NCI-H1417 treated with DMSO at 0.1 percent for 48 hours (cell line): ENCODE measurements around the gene SKA2.
"Not testable (repeated sequence)": the region's sequence is repeated elsewhere in the genome, so short reads cannot be mapped to it uniquely, and the experiment has no call there.

Experiments
- DNase-seq: peaks from one replicate; lab custom pipeline; 2025; lab: John Stamatoyannopoulos, UW

Gene SKA2

DNA sequence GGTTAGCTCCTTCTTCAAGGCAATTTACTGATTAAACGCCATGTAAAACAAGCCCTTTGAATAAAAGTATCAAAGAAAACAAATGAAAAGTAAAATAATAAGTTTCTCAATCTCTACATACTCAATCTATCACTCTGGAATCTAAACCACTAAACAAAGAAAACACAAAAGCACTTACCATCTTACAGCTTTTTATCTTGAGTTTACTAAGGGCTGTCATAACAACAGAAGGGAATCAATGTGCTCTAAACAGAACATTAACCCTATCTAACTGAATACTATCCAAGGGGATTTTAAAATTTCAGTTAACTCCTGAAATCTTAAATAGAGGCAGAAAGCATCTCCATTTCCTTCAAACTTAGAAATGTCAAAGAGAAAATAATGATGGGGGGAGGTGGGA lies 3.4 kb downstream of the SKA2 start:
- DNase-seq = no peak

DNA sequence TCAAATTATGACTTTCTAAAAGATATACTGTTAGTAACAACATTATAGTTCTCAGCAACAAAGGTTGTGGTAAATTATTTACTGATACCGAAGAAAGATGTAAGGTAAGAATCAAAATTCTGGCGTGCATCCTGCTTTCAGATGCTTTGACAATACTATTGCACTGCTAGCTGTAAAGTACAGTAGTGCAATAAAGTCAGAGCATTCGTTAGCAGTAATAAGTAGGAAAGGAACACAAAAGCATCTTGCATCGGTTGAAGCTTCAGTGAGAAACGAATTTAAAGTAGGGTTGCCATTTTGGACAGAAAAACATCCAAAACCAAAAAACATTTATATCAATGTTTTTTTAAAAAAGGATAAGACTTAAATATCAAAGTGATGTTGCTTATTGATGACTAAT lies 4.0 kb downstream of the SKA2 start:
- DNase-seq = no peak

DNA sequence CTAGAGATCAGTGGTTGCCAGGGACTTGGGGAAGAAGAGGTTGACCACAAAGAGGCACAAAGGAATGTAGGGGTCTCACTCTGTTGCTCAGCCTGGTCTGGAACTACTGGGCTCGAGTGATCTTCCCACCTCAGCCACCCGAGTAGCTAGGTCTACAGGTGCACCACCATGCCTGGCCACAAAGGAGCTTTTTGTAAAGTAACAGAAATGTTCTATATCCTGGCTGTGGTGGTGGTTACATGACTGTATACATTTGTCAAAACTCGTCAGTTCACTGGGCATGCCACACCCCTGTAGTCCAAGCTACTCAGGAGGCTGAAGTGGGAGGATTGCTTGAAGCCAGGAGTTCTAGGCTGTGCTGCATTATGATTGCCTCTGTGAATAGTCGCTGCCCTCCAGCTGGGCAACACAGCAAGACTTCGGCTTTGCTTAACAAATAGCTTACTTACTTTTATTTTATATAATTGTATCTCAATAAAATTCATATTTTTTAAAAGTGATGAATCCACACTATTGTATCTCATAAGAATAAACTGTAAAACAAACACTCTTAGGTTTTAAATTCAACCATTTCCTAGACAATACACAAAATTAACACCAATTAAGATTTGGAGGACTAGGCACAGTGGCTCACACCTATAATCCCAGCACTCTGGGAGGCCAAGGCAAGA lies 5.0 kb downstream of the SKA2 start:
- DNase-seq = no peak

DNA sequence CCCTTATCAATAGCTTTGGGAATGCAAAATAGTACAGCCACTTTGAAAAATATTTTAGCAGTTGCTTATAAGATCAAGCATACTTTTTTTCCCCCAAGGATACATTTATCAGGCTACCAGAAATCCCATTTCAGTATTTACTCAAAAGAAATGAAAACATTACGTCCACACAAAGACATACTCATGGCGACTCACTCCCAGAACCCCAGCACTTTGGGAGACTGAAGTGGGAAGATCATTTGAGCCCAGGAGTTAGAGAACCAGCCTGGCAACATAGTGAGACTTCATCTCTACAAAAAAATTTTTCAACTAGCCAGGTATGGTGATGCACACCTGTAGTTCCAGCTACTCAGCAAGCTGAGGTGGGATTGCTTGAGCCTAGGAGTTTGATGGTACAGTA lies 5.9 kb downstream of the SKA2 start:
- no peak for DNase-seq

DNA sequence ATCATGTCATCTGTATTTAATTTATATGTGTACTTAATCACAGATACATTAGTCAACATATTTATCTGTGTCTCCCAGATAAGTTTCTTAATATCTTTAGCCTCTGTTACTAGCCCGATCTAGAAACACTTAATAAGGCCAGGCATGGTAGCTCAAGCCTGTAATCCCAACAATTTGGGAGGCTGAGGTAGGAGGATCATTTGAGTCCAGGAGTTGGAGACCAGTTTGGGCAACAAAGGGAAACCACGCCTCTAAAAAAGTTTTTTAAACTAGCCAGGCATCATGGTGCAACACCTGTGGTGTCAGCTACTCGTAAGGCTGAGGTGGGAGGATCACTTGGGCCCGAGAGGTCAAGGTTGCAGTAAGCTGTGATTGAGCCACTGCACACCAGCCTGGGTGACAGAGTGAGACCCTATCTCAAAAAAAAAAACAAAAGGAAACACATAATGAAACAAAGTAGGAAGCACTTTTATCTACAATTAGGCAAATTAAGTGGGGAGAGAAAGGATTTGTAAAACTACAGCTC lies 9.4 kb downstream of the SKA2 start:
- no peak for DNase-seq

DNA sequence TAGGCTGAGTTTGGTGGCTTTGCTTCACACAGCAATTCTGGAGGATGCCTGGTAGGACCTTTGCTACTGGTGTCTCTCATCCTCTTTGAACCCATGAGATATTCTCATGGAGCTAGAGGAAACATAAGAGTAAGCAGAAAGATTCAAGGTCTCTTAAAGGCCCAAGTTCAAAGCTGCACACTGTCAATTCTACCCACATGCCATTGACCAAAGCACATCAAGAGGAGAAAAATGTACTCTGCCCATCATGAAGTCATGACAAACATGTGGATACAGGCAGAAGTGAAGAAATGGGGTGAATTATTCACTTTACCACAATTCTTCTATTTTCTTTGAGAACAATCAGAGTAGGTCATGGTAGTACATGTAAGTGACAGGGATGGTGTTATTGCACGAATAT lies 13.1 kb downstream of the SKA2 start:
- DNase-seq = no peak

DNA sequence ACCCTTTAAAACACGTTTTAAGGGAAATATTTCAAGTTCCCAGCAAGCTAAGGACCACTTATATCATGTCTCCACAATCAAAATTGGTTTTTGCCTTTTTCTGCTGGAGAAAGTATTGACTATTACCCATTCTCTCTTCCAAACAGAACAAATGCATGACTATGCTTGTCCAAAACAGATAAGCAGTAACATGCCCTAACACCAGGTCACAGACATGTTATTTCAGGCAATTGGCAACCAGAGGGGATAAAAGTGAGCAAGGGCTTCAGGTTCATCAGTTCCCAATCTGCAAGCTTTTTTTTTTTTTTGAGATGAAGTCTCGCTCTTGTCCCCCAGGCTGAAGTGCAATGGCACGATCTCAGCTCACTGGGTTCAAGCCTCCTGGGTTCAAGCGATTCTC lies 15.0 kb downstream of the SKA2 start:
- no peak for DNase-seq

DNA sequence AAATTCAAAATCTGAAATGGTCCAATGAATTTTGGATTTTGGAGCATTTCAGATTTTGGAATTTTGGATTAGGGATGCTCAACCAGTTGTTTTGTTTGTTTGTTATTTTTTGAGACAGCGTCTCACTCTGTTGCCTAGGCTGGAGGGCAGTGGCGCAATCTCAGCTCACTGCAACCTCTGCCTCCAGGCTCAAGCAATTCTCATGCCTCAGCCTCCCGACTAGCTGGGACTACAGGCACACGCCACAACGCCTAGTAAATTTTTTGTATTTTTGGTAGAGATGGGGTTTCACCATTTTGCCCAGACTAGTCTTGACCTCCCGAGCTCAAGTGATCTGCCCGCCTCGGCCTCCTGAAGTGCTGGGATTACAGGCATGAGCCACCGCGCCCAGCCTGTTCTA lies 16.6 kb downstream of the SKA2 start:
- not testable (repeated sequence) for DNase-seq

DNA sequence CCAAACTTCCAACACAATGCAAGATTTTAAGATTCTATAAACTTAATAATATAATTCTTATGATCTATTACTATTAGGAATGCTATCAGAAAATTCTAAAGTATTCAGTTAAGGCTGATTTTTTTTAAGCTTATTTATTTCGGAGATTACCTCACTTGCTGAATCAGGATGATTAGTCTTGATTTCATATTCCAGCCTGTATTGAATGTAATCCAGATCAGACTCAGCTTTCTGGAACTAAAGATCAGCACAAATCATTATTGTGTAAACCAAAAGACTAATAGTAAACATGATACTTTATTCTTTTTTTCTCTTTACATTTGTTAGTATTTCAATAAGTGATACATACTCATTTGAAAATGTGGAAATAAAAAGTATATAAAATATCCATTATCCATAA lies 23.9 kb downstream of the SKA2 start:
- no peak for DNase-seq

DNA sequence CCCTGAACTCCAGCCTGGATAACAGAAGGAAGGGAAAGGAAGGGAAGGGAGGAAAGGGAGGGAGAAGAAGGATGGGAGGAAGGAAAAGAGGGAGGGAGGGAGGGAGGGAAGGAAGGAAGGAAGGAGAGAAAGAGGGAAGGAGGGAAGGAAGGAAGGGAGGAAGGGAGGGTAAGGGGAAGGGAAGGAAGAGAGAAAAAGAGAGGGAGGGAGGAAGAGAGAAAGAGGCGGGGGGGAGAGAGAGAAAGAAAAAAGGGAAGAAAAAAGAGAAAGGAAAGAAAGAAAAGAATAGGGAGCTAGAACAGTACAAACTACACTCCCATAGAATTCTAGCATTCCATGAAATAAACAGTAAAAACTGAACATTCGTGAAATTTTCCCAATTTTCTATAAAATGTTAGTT lies 25.2 kb downstream of the SKA2 start:
- DNase-seq = no peak

DNA sequence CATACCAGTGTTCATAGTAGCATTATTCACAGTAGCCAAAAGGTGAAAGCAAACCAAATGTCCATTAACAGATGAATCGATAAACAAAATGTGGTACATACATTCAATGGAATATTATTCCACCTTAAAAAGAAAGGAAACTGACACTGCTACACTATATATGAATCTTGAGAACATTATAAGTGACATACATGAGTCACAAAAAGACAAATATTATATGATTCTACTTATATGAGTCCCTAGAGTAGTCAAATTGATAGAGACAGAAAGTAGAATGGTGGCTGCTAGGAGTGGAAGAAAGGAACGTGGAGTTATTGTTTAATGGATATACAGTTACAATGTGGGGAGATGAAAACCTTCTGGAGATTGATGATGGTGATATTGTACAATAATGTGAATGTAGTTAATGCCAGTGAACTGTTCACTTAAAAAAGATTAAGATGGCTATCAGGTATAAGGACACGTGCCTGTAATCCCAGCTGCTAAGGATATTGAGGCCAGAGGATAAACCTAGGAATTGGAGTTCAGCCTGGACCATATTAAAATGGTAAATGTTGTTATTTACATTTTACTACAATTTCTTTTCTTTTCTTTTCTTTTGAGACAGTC lies 28.1 kb downstream of the SKA2 start:
- DNase-seq = no peak

DNA sequence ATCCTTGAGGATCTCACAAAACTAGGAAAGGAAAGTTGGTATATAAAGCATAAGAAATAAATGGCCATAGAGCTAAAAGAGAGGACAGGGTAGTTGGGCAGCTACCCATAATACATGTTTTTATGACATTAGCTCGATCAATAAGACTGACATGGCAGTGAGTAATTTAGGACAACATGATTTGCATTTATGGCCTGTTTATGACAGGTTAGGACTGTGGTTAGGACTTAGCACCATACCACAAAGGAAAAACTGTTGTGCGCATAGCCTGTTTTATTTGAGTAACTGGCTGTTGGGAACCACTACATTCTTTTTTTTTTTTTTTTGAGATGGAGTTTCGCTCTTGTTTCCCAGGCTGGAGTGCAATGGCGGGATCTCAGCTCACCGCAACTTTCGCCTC lies 30.3 kb downstream of the SKA2 start:
- DNase-seq = no peak

DNA sequence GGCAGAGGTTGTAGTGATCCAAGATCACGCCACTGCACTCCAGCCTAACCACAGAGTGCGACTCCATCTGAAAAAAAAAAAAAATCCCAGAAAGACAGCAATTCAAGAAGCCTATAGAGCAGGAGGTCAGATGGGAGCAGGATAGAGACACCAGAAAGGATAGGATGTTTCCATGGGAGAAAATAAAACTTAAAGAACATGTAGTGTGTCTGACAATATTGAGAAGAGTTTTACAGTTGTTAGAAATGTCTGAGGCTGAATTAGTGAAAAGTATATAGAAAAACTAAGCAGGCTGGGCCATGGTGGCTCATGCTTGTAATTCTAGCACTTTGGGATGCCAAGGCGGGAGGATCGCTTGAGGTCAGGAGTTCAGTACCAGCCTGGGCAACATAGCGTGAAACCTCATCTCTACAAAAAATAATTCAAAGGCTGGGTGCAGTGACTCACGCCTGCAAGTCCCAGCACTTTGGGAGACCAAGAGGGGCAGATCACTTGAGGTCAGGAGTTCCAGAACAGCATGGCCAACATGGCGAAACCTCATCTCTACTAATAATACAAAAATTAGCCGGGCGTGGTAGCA lies 33.0 kb downstream of the SKA2 start:
- DNase-seq = no peak

DNA sequence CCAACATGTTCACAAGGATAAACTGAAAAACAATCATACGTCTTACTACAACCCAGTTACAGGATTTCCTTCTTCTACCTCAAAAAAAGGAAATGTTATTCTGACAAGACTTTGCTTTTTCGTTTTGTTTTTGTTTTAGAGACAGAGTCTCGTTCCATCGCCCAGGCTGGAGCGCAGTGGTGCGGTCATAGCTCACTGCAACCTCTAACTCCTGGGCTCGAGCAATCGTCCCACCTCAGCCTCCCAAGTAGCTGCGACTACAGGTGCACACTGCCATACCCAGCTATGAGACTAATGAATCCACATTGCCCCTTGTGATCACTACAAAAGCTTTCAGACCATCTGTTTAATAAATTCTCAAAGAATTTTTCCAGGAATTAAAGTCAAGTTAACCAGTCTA lies 39.5 kb downstream of the SKA2 start:
- DNase-seq = no peak

DNA sequence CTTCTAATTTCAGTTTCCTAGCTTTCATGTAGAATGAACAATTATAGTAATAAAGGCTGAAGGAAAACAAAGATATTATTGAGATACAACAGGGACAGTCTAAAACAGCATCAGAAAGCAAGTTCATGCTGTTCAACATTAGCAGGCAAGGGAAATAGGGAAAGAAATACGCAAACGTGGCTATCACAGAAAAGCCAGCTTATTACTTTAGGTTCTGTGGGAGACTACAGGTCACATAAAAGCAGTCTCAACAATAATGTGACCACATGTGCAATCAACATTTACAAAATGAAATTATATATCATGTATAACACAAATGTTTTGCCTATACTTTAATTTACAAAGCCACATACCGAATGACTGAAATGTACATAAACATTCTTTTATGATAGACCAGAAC lies 43.4 kb downstream of the SKA2 start:
- no peak for DNase-seq

DNA sequence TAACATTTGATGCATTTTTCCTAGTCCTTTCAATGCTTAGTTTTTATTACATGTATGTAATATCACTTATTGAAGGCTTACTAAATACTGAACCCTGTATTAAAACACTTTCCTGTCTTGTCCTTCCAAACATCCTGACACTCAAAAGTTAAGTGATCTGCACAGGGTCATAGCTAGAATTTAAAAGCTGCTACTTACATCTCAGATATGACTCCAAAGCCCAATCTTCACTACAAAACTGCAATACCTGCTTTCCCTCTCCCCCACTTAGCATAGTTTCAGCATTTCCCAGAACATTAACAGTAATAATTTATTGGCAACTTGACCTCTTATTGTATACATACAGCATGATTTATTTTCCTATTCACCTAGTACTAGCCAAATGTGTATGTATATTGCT lies 44.0 kb downstream of the SKA2 start:
- no peak for DNase-seq

DNA sequence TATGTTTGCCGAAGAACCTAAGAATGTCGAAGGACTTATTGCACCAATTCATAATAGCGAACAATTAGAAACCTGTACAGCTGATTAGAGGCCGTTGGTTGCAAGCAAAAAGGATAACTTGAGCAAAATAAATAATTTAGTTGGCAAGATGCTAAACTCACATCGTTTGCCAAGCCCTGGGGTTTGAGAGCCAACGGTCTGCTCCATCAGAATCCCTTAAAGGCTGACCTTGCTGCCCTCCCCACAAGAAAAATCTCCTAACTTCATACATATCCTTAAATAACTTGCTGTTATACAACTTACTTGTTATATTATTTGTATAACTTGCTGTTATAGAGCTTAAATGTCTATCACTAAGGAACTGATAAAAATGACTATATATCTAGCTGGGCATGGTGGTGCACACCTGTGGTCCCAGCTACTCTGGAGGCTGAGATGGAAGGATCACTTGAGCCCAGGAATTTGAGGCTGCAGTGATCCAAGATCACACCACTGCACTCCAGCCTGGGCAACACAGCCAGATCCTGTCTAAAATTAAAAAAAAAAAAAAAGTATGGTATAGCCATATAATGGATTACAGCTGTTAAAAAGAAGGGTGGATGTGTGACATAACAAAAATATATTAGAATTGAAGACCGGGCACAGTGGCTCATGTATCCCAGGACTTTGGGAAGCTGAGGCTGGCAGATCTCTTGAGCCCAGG lies 46.4 kb downstream of the SKA2 start:
- DNase-seq = no peak

DNA sequence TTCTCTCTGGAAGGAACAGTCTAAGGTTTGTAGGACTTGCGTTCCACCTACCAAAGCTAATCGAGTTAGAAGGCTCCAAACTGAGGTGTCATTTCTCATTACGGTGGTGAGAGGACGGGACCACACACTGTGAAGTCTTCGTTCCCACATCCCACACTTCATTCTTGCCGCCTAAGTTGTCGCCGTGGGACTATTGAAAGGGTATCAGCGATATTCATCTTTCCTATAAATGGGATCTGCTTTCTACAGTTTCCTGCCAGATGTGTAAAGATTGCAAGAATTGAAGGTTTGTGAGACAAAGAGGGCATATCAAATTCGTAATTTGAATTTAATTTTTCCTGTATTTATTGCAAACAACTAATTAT lies 47.7 kb downstream of the SKA2 start:
- no peak for DNase-seq

DNA sequence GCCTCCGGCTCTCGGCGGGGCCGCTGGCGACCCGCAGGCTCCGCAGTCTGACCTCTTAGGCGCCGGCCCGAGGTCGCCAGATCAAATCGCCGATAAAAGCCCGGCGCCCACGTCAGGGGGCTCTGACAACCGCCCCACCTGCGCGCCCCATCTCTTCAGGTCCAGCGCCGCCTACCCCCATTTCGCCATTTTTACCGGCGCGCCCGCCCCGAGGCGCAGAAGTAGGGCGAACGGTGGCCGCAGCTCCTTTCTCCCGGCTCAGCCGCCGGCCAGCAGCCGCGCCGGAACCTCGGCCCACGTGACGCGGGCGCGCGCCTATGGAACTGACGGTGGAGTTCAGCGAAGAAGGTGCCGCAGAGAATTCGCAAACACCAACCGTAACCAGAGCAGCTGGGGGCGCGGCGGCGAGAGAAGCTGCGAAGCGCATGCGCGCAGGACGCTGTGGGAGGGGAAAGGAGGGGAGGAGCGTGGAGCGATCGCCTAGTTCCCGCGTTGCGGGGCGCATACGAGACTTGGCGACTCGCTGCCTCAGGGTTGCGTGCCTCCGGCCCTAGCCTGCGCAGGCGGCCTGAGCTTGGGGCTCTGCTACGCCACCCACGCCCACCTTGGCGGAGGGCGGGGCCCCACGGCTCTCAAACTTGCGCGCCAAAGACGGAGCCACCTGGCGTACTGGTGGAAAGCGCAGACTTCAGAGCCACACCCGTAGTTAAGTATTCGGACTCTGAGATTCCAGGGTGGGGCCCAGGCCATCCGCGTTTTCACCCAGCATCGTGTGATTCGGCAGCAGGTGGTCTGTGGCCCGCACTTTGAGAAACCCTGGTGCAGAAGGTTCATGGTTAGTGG lies 48.3 kb downstream of the SKA2 start, which contains the start of gene TRIM37:
Gene TRIM37, minus strand, starts transcription at position 418 of the 843 bp plus-strand sequence. CDS start 419 bp downstream, outside the sequence.
- DNase-seq = peak; percentile 91

DNA sequence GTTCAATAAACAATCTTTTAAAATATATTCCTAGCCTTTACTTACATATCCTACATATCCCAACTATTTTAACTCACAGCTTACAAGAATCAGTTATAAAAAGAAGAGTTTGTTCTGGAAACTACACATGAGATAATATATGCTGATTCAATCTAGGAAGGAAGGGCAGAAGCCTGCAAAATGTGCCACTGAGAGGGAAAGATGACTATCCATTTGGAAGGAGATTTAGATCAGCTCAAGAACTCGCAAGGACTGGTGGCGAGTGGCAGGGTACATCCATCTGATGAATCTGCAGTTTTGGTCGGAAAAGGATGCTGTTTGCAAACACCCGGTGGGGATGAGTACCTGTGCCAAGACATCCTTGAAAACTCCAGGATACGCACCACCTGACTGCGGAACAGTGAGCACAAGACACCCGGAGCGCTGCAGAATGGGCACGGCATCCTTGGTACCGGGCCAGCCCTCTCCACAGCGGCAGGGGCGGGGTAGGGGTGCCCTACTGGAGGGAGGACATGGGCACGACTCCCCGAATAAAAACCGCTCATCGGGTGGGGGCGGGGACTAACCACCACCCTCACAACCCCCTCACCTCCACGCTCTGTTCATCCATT lies 49.0 kb downstream of the SKA2 start:
- no peak for DNase-seq

DNA sequence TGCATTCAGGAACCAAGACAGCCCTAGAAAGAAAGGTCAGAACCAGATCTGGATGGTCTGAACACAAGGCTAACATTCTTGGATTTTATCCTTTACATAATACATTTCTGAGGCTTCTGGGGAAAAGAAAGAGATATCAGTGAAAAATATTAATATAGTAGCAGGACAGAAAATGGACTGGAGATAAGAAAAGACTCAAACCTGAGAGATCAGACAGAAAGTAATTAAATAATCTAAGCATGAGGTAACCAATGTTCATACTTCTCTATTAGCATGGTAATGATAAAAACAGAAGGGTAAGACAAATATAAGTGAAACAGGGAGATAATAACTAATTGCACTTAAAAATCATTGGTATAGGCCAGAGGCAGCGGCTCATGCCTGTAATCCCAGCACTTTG lies 53.8 kb downstream of the SKA2 start:
- no peak for DNase-seq

DNA sequence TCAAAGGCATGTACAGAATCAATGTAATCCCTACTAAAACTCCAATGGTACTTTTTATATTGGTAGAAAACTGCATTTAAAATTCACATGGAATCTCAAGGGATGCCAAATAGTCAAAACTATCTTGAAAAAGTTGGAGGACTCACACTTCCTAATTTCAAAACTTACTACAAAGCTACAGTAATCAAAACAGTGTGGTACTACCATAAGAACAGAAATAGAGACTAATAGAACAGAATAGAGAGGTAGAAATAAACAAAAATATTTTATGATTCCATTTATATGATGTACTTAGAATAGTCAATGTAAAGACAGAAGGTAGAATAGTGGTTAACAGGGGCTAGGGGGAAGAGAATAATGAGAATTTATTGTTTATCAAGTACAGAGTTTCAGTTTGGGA lies 57.1 kb downstream of the SKA2 start:
- no peak for DNase-seq
